ENCODE measurements around the gene SYNPR.
"Not testable (repeated sequence)": the region's sequence is repeated elsewhere in the genome, so short reads cannot be mapped to it uniquely, and the experiment has no call there.

Gene SYNPR
- 0 reads per million in 9 experiments for total RNA-seq

DNA sequence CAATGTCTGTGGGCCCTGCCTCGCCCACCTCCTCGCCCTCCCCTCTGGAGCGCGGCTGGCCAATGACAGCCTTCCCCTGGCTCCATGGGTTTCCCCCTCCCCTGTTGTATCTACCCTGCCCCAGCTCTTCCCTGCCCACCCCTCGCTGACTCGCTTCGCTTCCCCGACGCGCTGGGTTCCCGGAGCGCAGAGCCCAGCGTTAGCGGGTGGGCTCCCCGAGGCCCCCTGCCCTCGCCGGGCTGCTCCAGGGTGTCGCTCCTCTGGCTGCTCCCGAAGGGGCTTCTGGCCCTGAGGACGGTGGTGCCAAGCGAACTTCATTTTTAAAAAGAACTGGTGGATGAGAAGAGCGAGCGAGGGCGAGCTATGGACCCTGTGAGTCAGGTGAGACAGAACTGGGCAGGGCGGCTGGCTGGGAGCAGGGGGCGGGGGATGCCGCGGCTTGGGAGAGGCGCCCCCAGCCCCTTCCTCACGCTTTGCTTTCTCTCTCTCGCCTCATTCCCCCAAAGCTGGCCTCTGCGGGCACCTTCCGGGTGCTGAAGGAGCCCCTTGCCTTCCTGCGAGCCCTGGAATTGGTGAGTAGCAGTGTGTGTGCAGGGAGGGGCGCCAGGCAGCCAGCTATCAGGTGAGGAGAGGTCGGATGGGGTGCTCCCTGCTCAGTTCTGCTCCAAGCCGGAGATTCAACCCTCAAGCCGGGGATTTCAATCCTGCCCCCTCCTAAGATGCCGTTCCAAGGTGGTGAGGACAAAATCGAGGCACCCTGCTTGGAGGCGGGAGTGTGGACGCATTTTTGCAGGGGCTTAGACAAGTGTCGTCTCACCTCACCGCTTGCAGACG lies at the start of gene SYNPR:
Gene SYNPR, plus strand, starts transcription at position 138 of the 834 bp plus-strand sequence.
- no peak within 1 kb of the TSS for H3K27ac Mint-ChIP-seq
- H3K36me3 Mint-ChIP-seq (ENCODE audit: insufficient read depth) = no peaks in the 10 kb centered on the region
- H3K4me1 Mint-ChIP-seq (ENCODE audit: low read depth in 2 of 2) = no peaks in the 10 kb centered on the region
- H3K27me3 Mint-ChIP-seq = peaks cover 11 to 20% of the 10 kb centered on the region in 2 donors
- peaks cover 0 to 3% of the 10 kb centered on the region in 2 donors for H3K9me3 Mint-ChIP-seq
- no peak for DNase-seq
- no peak within 1 kb of the TSS for H3K4me3 Mint-ChIP-seq
- ATAC-seq (replicated peaks) = no peak

- Mint-ChIP-seq H3K9me3 (no peaks in the 10 kb centered on the region), H3K27me3 (no peaks in the 10 kb centered on the region), H3K36me3 (ENCODE audit: insufficient read depth) (no peaks in the 10 kb centered on the region), H3K4me1 (ENCODE audit: low read depth in 2 of 2) (no peaks in the 10 kb centered on the region), H3K27ac (no peak overlapping the region), H3K4me3 (no peak overlapping the region)
- DNase-seq (no peak), ATAC-seq (replicated peaks) (no peak)
Measured at GRCh38 chr3:63228677-63229076, 49.4 kb upstream of the SYNPR start.

DNA sequence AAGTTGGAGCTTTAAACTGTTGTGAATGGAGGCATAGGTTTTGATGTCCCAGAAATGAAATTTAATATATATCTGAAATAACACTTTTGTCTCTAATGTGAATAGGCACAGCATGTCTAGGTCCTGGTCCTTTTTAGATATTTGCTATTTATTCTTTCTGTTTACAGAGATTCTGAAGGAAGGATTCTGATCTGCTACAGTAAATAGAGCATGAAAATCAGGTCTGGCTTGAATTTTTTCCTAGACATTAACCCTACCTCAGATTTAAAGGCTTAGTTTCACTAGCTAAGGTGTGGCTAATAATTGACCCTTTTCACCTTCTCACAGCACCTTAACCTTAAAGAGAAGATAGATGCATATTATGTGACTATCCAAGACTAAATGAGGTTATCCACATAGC lies 48.0 kb upstream of the SYNPR start:
- DNase-seq = no peak
- Mint-ChIP-seq H3K4me1 (ENCODE audit: low read depth in 2 of 2) (no peaks in the 10 kb centered on the region), H3K36me3 (ENCODE audit: insufficient read depth) (no peaks in the 10 kb centered on the region), H3K27ac (no peak overlapping the region), H3K9me3 (no peaks in the 10 kb centered on the region), H3K4me3 (no peak overlapping the region), H3K27me3 (no peaks in the 10 kb centered on the region)
- no peak for ATAC-seq (replicated peaks)

GRCh38 chr3:63231643-63232042 lies 46.5 kb upstream of the SYNPR start:
- H3K4me3 Mint-ChIP-seq = no peak overlapping the region
- no peaks in the 10 kb centered on the region for H3K36me3 Mint-ChIP-seq (ENCODE audit: insufficient read depth)
- H3K4me1 Mint-ChIP-seq (ENCODE audit: low read depth in 2 of 2) = no peaks in the 10 kb centered on the region
- no peaks in the 10 kb centered on the region for H3K9me3 Mint-ChIP-seq
- ATAC-seq (replicated peaks) (no peak), DNase-seq (no peak)
- H3K27ac Mint-ChIP-seq = no peak overlapping the region
- no peaks in the 10 kb centered on the region for H3K27me3 Mint-ChIP-seq

GRCh38 chr3:63232764-63233396 lies 45.2 kb upstream of the SYNPR start:
- DNase-seq = no peak
- H3K9me3 Mint-ChIP-seq = peaks cover 0 to 1% of the 10 kb centered on the region in 2 donors
- H3K4me1 Mint-ChIP-seq (ENCODE audit: low read depth in 2 of 2) = no peaks in the 10 kb centered on the region
- no peaks in the 10 kb centered on the region for H3K27me3 Mint-ChIP-seq
- ATAC-seq (replicated peaks) = no peak
- no peak overlapping the region for H3K4me3 Mint-ChIP-seq
- H3K27ac Mint-ChIP-seq = no peak overlapping the region
- H3K36me3 Mint-ChIP-seq (ENCODE audit: insufficient read depth) = no peaks in the 10 kb centered on the region

DNA sequence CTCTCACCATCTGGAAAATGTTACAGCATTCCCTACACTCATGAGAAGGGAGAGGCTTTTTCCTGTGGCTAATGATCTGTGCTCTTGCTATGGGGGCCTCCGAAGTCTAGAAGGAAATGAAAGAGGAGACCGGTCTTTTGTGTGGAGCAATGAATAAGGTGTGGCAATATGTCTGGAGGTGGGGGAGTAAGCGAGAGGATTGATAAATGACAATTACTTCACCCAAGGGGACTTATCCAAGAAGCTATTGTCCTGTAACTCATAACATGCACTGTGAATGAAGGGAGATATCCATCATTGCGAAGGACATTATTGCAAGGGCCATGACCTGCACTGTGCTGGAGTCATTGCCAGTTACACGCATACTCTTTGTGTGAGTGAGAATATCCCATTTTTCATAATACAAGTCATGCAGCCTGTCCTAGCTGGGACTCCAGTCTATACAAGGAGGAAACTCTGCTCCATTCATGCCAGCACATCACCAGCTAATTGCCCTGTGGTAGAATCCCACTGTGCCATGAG lies 37.7 kb upstream of the SYNPR start:
- ATAC-seq (replicated peaks) (no peak), DNase-seq (no peak)
- H3K9me3 Mint-ChIP-seq = peaks cover 10 to 11% of the 10 kb centered on the region in 2 donors
- no peak overlapping the region for H3K4me3 Mint-ChIP-seq
- no peak overlapping the region for H3K27ac Mint-ChIP-seq
- H3K4me1 Mint-ChIP-seq (ENCODE audit: low read depth in 2 of 2) = no peaks in the 10 kb centered on the region
- H3K36me3 Mint-ChIP-seq (ENCODE audit: insufficient read depth) = peaks cover 3% of the 10 kb centered on the region
- H3K27me3 Mint-ChIP-seq = no peaks in the 10 kb centered on the region

DNA sequence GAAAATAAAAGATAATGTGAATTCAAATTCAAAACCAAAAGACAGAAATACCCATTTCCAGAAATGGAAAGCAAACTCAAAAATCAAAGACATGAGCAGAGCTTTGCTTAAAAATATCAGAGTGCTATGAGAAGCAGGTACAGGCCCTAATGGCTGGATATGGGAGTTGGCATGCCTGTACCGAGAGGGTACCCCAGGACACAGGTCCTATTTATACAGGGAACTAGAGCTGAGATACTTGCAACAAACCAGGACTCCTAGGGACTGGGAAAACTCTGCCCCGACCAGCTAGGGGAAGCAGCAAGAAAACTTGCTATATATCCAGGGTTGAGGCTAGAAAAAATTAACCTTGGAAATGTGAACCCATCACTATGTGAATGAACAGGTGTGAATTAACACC lies 36.0 kb upstream of the SYNPR start:
- ATAC-seq (replicated peaks) (no peak), DNase-seq (no peak)
- H3K4me1 Mint-ChIP-seq (ENCODE audit: low read depth in 2 of 2) = no peaks in the 10 kb centered on the region
- H3K36me3 Mint-ChIP-seq (ENCODE audit: insufficient read depth) = peaks cover 3% of the 10 kb centered on the region
- H3K27ac Mint-ChIP-seq = no peak overlapping the region
- H3K4me3 Mint-ChIP-seq = no peak overlapping the region
- H3K27me3 Mint-ChIP-seq = no peaks in the 10 kb centered on the region
- H3K9me3 Mint-ChIP-seq = peaks cover 10 to 11% of the 10 kb centered on the region in 2 donors

- H3K27ac Mint-ChIP-seq = no peak overlapping the region
- DNase-seq (no peak), ATAC-seq (replicated peaks) (no peak)
- H3K27me3 Mint-ChIP-seq = no peaks in the 10 kb centered on the region
- no peak overlapping the region for H3K4me3 Mint-ChIP-seq
- H3K36me3 Mint-ChIP-seq (ENCODE audit: insufficient read depth) = no peaks in the 10 kb centered on the region
- H3K9me3 Mint-ChIP-seq = peaks cover 5 to 6% of the 10 kb centered on the region in 2 donors
- no peaks in the 10 kb centered on the region for H3K4me1 Mint-ChIP-seq (ENCODE audit: low read depth in 2 of 2)
Measured at GRCh38 chr3:63244486-63244885, 33.6 kb upstream of the SYNPR start.

DNA sequence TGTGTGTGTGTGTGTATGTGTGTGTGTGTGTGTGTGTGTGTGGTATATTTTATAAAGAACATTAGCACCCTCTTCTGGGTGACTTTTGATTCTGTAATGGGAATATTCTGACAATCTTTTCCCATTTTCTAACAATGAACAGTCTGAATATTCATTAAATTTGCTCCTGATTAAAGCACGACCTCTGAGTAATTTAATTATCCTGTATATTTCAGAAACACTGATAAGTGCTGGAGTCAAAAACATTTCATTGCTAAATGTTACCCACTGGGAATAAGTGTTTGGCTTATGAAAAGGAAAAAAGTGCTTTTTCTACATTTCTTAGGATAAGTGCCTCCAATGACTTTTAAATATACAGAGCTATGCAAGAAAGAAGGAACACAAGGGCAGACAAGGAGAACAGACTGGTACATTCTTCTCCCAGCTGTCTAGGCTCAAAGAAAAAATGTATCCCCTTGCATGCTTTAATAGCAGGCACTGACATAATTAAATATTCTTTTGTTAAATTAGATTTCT lies 32.3 kb upstream of the SYNPR start:
- no peaks in the 10 kb centered on the region for H3K27me3 Mint-ChIP-seq
- H3K27ac Mint-ChIP-seq = no peak overlapping the region
- ATAC-seq (replicated peaks) (no peak), DNase-seq (no peak)
- no peak overlapping the region for H3K4me3 Mint-ChIP-seq
- no peaks in the 10 kb centered on the region for H3K9me3 Mint-ChIP-seq
- H3K36me3 Mint-ChIP-seq (ENCODE audit: insufficient read depth) = no peaks in the 10 kb centered on the region
- H3K4me1 Mint-ChIP-seq (ENCODE audit: low read depth in 2 of 2) = no peaks in the 10 kb centered on the region

- no peak overlapping the region for H3K4me3 Mint-ChIP-seq
- no peaks in the 10 kb centered on the region for H3K27me3 Mint-ChIP-seq
- no peaks in the 10 kb centered on the region for H3K36me3 Mint-ChIP-seq (ENCODE audit: insufficient read depth)
- ATAC-seq (replicated peaks) (no peak), DNase-seq (no peak)
- no peaks in the 10 kb centered on the region for H3K4me1 Mint-ChIP-seq (ENCODE audit: low read depth in 2 of 2)
- H3K27ac Mint-ChIP-seq = no peak overlapping the region
- H3K9me3 Mint-ChIP-seq = no peaks in the 10 kb centered on the region
Measured at GRCh38 chr3:63248015-63248414, 30.1 kb upstream of the SYNPR start.

GRCh38 chr3:63251499-63251898 lies 26.6 kb upstream of the SYNPR start:
- Mint-ChIP-seq H3K4me1 (ENCODE audit: low read depth in 2 of 2) (peaks cover 0 to 4% of the 10 kb centered on the region in 2 donors), H3K36me3 (ENCODE audit: insufficient read depth) (no peaks in the 10 kb centered on the region), H3K27me3 (no peaks in the 10 kb centered on the region), H3K27ac (no peak overlapping the region), H3K9me3 (peaks cover 0 to 2% of the 10 kb centered on the region in 2 donors), H3K4me3 (no peak overlapping the region)
- no peak for ATAC-seq (replicated peaks)
- no peak for DNase-seq

DNA sequence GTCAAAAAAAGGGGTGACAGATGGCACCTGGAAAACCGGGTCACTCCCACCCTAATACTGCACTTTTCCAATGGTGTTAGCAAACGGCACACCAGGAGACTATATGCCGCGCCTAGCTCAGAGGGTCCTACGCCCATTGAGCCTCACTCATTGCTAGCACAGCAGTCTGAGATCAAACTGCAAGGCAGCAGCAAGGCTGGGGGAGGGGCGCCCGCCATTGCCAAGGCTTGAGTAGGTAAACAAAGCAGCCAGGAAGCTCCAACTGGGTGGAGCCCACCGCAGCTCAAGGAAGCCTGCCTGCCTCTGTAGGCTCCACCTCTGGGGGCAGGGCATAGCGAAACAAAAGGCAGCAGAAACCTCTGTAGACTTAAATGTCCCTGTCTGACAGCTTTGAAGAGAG lies 22.3 kb upstream of the SYNPR start:
- H3K9me3 Mint-ChIP-seq = peaks cover 2 to 14% of the 10 kb centered on the region in 2 donors
- ATAC-seq (replicated peaks); H3K4me3 Mint-ChIP-seq; H3K36me3 Mint-ChIP-seq (ENCODE audit: insufficient read depth); H3K4me1 Mint-ChIP-seq (ENCODE audit: low read depth in 2 of 2); DNase-seq; H3K27ac Mint-ChIP-seq; H3K27me3 Mint-ChIP-seq: not testable (repeated sequence)

GRCh38 chr3:63264716-63265115 lies 13.4 kb upstream of the SYNPR start:
- ATAC-seq (replicated peaks) = no peak
- Mint-ChIP-seq H3K4me3 (no peak overlapping the region), H3K4me1 (ENCODE audit: low read depth in 2 of 2) (no peaks in the 10 kb centered on the region), H3K9me3 (peaks cover 0 to 2% of the 10 kb centered on the region in 2 donors), H3K27ac (no peak overlapping the region), H3K36me3 (ENCODE audit: insufficient read depth) (no peaks in the 10 kb centered on the region), H3K27me3 (no peaks in the 10 kb centered on the region)
- no peak for DNase-seq

- Mint-ChIP-seq H3K27ac (no peak overlapping the region), H3K4me3 (no peak overlapping the region), H3K27me3 (peaks cover 11 to 20% of the 10 kb centered on the region in 2 donors), H3K9me3 (peaks cover 0 to 3% of the 10 kb centered on the region in 2 donors), H3K36me3 (ENCODE audit: insufficient read depth) (no peaks in the 10 kb centered on the region), H3K4me1 (ENCODE audit: low read depth in 2 of 2) (no peaks in the 10 kb centered on the region)
- ATAC-seq (replicated peaks) (no peak), DNase-seq (no peak)
Measured at GRCh38 chr3:63274359-63274758, 3.7 kb upstream of the SYNPR start.

Measured in effector memory CD8-positive, alpha-beta T cell (primary cell).